Measurements from ENCODE around the gene RHBDL1.

Gene RHBDL1

GRCh38 chr16:714558-715476, 39.3 kb downstream of the RHBDL1 start, which contains the start of gene METRN (continued):
- TF ChIP-seq KLF1 (tag by site-specific recombination; IDR thresholded peaks at IDR 0.05) (0 out of 2 replicates have a peak, but pooled peaks have one; percentile 18), ZNF692 (tag by site-specific recombination; IDR thresholded peaks at IDR 0.05) (0 out of 2 replicates have a peak, but pooled peaks have one; percentile 12), ZNF600 (tag by site-specific recombination; IDR thresholded peaks at IDR 0.05) (peak; percentile 33; the same call in 1 of the 2 replicates), ZNF561 (tag by site-specific recombination; IDR thresholded peaks at IDR 0.05; ENCODE audit: borderline replicate concordance) (peak; percentile 32; the same call in 1 of the 2 replicates), ZNF776 (tag by site-specific recombination; IDR thresholded peaks at IDR 0.05; ENCODE audit: borderline replicate concordance) (no peak), ZIC2 (tag by site-specific recombination; IDR thresholded peaks at IDR 0.05) (peak; percentile 41; the same call in 1 of the 2 replicates)
- TF ChIP-seq, protein P1, sequence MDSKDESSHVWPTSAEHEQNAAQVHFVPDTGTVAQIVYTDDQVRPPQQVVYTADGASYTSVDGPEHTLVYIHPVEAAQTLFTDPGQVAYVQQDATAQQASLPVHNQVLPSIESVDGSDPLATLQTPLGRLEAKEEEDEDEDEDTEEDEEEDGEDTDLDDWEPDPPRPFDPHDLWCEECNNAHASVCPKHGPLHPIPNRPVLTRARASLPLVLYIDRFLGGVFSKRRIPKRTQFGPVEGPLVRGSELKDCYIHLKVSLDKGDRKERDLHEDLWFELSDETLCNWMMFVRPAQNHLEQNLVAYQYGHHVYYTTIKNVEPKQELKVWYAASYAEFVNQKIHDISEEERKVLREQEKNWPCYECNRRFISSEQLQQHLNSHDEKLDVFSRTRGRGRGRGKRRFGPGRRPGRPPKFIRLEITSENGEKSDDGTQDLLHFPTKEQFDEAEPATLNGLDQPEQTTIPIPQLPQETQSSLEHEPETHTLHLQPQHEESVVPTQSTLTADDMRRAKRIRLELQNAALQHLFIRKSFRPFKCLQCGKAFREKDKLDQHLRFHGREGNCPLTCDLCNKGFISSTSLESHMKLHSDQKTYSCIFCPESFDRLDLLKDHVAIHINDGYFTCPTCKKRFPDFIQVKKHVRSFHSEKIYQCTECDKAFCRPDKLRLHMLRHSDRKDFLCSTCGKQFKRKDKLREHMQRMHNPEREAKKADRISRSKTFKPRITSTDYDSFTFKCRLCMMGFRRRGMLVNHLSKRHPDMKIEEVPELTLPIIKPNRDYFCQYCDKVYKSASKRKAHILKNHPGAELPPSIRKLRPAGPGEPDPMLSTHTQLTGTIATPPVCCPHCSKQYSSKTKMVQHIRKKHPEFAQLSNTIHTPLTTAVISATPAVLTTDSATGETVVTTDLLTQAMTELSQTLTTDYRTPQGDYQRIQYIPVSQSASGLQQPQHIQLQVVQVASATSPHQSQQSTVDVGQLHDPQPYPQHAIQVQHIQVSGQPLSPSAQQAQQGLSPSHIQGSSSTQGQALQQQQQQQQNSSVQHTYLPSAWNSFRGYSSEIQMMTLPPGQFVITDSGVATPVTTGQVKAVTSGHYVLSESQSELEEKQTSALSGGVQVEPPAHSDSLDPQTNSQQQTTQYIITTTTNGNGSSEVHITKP (tag by site-specific recombination; IDR thresholded peaks at IDR 0.05): peak; percentile 71

GRCh38 chr16:715477-716199, 40.2 kb downstream of the RHBDL1 start:
- Histone ChIP-seq H3K27ac (ENCODE audit: extremely low read depth, low read depth, low read length) (peak overlapping the region; percentile 66; the same call in 1 of the 2 replicates), H3K36me3 (ENCODE audit: control insufficient read depth in 2 of 2, insufficient read depth in 1 of 2, low read length in 2 of 2) (peaks cover 0 to 7% of the 10 kb centered on the region in 2 experiments; a peak in 1 of 3 replicates), H3K9me3 (ENCODE audit: control insufficient read depth, insufficient read depth, low read depth, low read length) (no peaks in the 10 kb centered on the region), H3K4me1 (ENCODE audit: control insufficient read depth, insufficient read depth, low read length) (peaks cover 10% of the 10 kb centered on the region), H3K4me3 (ENCODE audit: low read depth, low read length) (peak overlapping the region; percentile 44)
- CTCF ChIA-PET: interaction anchor here (0.6 to 3.9 kb wide), 6 partner anchors 8 to 73 kb away, joined by 3 to 38 read pairs (median 6); partner anchors contain the start of genes CCDC78, CHTF18 and RPUSD1
- POLR2A ChIA-PET: interaction anchor here (0.8 to 1.7 kb wide), 8 partner anchors 8 to 89 kb away, joined by 3 to 8 read pairs (median 4); partner anchors contain the start of genes CCDC78 and HAGHL
- TF ChIP-seq ZBTB48 (tag by site-specific recombination; IDR thresholded peaks at IDR 0.05) (no peak), OVOL3 (tag by site-specific recombination; IDR thresholded peaks at IDR 0.05) (no peak), ZNF223 (tag by site-specific recombination; IDR thresholded peaks at IDR 0.05) (no peak), RBAK (tag by site-specific recombination; IDR thresholded peaks at IDR 0.05) (no peak), KLF8 (tag by site-specific recombination; IDR thresholded peaks at IDR 0.05) (peak; percentile 38; the same call in 1 of the 2 replicates), ZIC2 (tag by site-specific recombination; IDR thresholded peaks at IDR 0.05) (peak; percentile 66), ZNF549 (tag by site-specific recombination; IDR thresholded peaks at IDR 0.05) (no peak), ZNF473 (tag by site-specific recombination; IDR thresholded peaks at IDR 0.05) (no peak), ZNF785 (tag by site-specific recombination; IDR thresholded peaks at IDR 0.05) (no peak), GFI1B (tag by site-specific recombination; IDR thresholded peaks at IDR 0.05) (no peak), ZNF148 (tag by site-specific recombination; IDR thresholded peaks at IDR 0.05; ENCODE audit: borderline replicate concordance) (no peak), YY2 (tag by site-specific recombination; IDR thresholded peaks at IDR 0.05) (no peak), ZBTB17 (tag by site-specific recombination; IDR thresholded peaks at IDR 0.05) (no peak), ZNF221 (tag by site-specific recombination; IDR thresholded peaks at IDR 0.05; ENCODE audit: borderline replicate concordance) (no peak), BCL6B (tag by site-specific recombination; IDR thresholded peaks at IDR 0.05) (no peak), ZNF558 (tag by site-specific recombination; IDR thresholded peaks at IDR 0.05) (no peak)
